HepG2 (cell line): ENCODE measurements around the gene IQCK. TPM values are rescaled to one million over a fixed set of nuclear protein-coding genes. Genes with fewer than 3 reads are reported as not detected.

ENCODE experiments used
- ATAC-seq: fragments of 200-7000 bp; cut with Tn5 transposase; 3 replicates; pipeline ENCODE4 v1.9.1; 2020; ENCODE audit warnings: mild to moderate bottlenecking, moderate library complexity
- BruUV-seq: library from RNA; stranded (reverse); fragments of 400-500 nt; replicated peaks from 2 replicates; lab custom pipeline; 2021; lab: Mats Ljungman, UMichigan
- CTCF ChIA-PET: fragments of 300-600 bp; formaldehyde crosslinking; extraction: SDS; loops from one replicate; lab custom pipeline; 2021; ENCODE audit warnings: low total read pairs, inconsistent platforms, low intra/inter-chr PET ratio; lab: Yijun Ruan, JAX
- POLR2A ChIA-PET: fragments of 350-600 bp; sonication (Branson Sonifier 250); formaldehyde crosslinking; loops from one replicate; lab custom pipeline; 2020; ENCODE audit warnings: antibody characterized with exemption, inconsistent platforms; lab: Yijun Ruan, JAX
- DNase-seq: peaks from one replicate; pipeline ENCODE4 v3.0.0-alpha.2; 2015; ENCODE audit warnings: low spot score
- FAIRE-seq: peaks from 3 replicates; lab custom pipeline; 2011; peaks lifted over from hg19 to GRCh38; lab: Jason Lieb, UNC
- H2AFZ ChIP-seq: one replicate; pipeline ENCODE4 v1.6.1; 2011; ENCODE audit warnings: low read length, inconsistent platforms
- H3K27ac ChIP-seq: fragments of 300-600 bp; 3 replicates; pipeline ENCODE4 v1.8.0; 2011; ENCODE audit warnings: mixed run types, mild to moderate bottlenecking, mixed read lengths, low read length, inconsistent platforms; ENCODE audit not compliant: insufficient read depth; ENCODE audit errors: extremely low read length
- H3K27me3 ChIP-seq, 2 experiments: fragments of 200-600 bp in 1 of 2; 2 replicates in 1 of 2; 3 replicates in 1 of 2; pipeline versions ENCODE4 v1.6.0 to v1.8.0; 2011; ENCODE audit warnings: low read length in 2 of 2, mild to moderate bottlenecking in 2 of 2, moderate library complexity in 2 of 2, inconsistent platforms in 1 of 2; ENCODE audit not compliant: insufficient read depth in 2 of 2, control insufficient read depth in 1 of 2
- H3K36me3 ChIP-seq, 2 experiments: fragments of 200-600 bp in 1 of 2; replicated peaks in 1 of 2; 2 replicates in 1 of 2; 3 replicates in 1 of 2; pipeline versions ENCODE4 v1.5.1 to v1.8.0; 2011; ENCODE audit warnings: low read length in 2 of 2, inconsistent platforms in 1 of 2; ENCODE audit not compliant: insufficient read depth in 2 of 2, control insufficient read depth in 1 of 2
- H3K4me1 ChIP-seq: 2 replicates; pipeline ENCODE4 v1.5.1; 2012; ENCODE audit warnings: low read length, inconsistent platforms; ENCODE audit not compliant: insufficient read depth
- H3K4me2 ChIP-seq: 2 replicates; pipeline ENCODE4 v1.6.0; 2011; ENCODE audit warnings: low read depth, low read length, inconsistent platforms
- H3K4me3 ChIP-seq, 3 experiments: fragments of 200-600 bp in 1 of 3; sonication (generic), shearing (Covaris generic) in 1 of 3; replicated peaks in 1 of 3; 2 replicates each; pipeline ENCODE4 v1.5.1; 2011 to 2016; ENCODE audit warnings: low read length in 3 of 3, inconsistent platforms in 2 of 3, low read depth in 2 of 3, mild to moderate bottlenecking in 2 of 3, control low read depth in 1 of 3, mixed read lengths in 1 of 3; ENCODE audit not compliant: insufficient read depth in 1 of 3
- H3K79me2 ChIP-seq: one replicate; pipeline ENCODE4 v1.6.1; 2011; ENCODE audit warnings: low read length, inconsistent platforms; ENCODE audit not compliant: insufficient read depth
- H3K9ac ChIP-seq: 2 replicates; pipeline ENCODE4 v1.6.0; 2011; ENCODE audit warnings: mild to moderate bottlenecking, low read depth, low read length, inconsistent platforms; ENCODE audit not compliant: insufficient read depth
- H3K9me3 ChIP-seq: 2 replicates; pipeline ENCODE4 v1.5.1; 2012; ENCODE audit warnings: mild to moderate bottlenecking, low read length
- H4K20me1 ChIP-seq: 2 replicates; pipeline ENCODE4 v1.6.0; 2011; ENCODE audit warnings: inconsistent platforms, mild to moderate bottlenecking, low read length, moderate library complexity; ENCODE audit not compliant: insufficient read depth
- BHLHE40 ChIP-seq: IDR thresholded peaks from 2 replicates; pipeline ENCODE4 v1.6.1; 2011; ENCODE audit warnings: low read length, improper control_type of control experiment
- CBX5 ChIP-seq: sonication (generic); formaldehyde crosslinking; IDR thresholded peaks from 2 replicates; pipeline ENCODE4 v1.4.0; 2020; ENCODE audit warnings: missing genetic modification reagents, borderline replicate concordance
- EEA1 ChIP-seq: sonication (generic); formaldehyde crosslinking; IDR thresholded peaks from 2 replicates; pipeline ENCODE4 v1.5.1; 2020; ENCODE audit warnings: mild to moderate bottlenecking, missing genetic modification reagents, borderline replicate concordance
- FOSL2 ChIP-seq: sonication (generic); formaldehyde crosslinking; IDR thresholded peaks from 2 replicates; pipeline ENCODE4 v1.4.0; 2020; ENCODE audit warnings: missing genetic modification reagents
- FOXK1 ChIP-seq: sonication (generic); formaldehyde crosslinking; IDR thresholded peaks from 2 replicates; pipeline ENCODE4 v1.4.0; 2020; ENCODE audit warnings: low read depth, missing genetic modification reagents, borderline replicate concordance
- HOXD1 ChIP-seq: sonication (generic); formaldehyde crosslinking; IDR thresholded peaks from 2 replicates; pipeline ENCODE4 v1.5.0; 2020; ENCODE audit warnings: missing genetic modification reagents
- JDP2 ChIP-seq: sonication (generic); formaldehyde crosslinking; IDR thresholded peaks from 2 replicates; pipeline ENCODE4 v1.8.1; 2022; ENCODE audit warnings: missing genetic modification reagents, borderline replicate concordance
- KDM1A ChIP-seq: IDR thresholded peaks from 2 replicates; pipeline ENCODE4 v1.6.1; 2016; ENCODE audit warnings: missing compliant biosample characterization
- SIN3B ChIP-seq: fragments of 150-350 bp; IDR thresholded peaks from 2 replicates; pipeline ENCODE4 v1.6.1; 2014; ENCODE audit warnings: low read length
- TOPORS ChIP-seq: sonication (generic); formaldehyde crosslinking; IDR thresholded peaks from 2 replicates; pipeline ENCODE4 v1.8.0; 2023; ENCODE audit warnings: mild to moderate bottlenecking, missing genetic modification reagents
- ZBTB38 ChIP-seq: sonication (generic); formaldehyde crosslinking; IDR thresholded peaks from 2 replicates; pipeline ENCODE4 v1.5.1; 2020; ENCODE audit warnings: mild to moderate bottlenecking, missing genetic modification reagents
- ZNF484 ChIP-seq: sonication (generic); formaldehyde crosslinking; IDR thresholded peaks from 2 replicates; pipeline ENCODE4 v1.5.1; 2020; ENCODE audit warnings: mild to moderate bottlenecking, low read depth, missing genetic modification reagents, borderline replicate concordance
- ZNF7 ChIP-seq: IDR thresholded peaks from 2 replicates; pipeline ENCODE4 v1.6.1; 2016; ENCODE audit warnings: missing biosample characterization, missing genetic modification reagents
- WGBS: methylation state at CpG from one replicate; pipeline ENCODE4 v1.1.6; 2017; ENCODE audit warnings: low lambda C conversion rate; 5-methylcytosine and 5-hydroxymethylcytosine counted together
- in situ Hi-C: cut with HindIII; loops from 2 replicates; pipeline ENCODE4 v1.10.0; 2017; ENCODE audit warnings: low pct_unique_long_range_greater_than_20kb; ENCODE audit not compliant: extremely low pct_ligation_motif_present
- intact Hi-C: fragments of 100-400 bp; cut with micrococcal nuclease; formaldehyde crosslinking; loops from one replicate; pipeline ENCODE4 v1.10.0; 2022; ENCODE audit not compliant: unreplicated experiment
- polyA plus RNA-seq, 8 experiments: library from polyadenylated mRNA; depleted of rRNA in 3 of 8; stranded (reverse) in 7 of 8; unstranded in 1 of 8; fragments of >200 nt; fragmentation: Illumina TruSeq in 4 of 8; extraction: Trizol in 4 of 8; gene quantifications; 2 replicates each; pipeline versions ENCODE4 v1.2.1 to v1.2.3, GENCODE V29; 2011 to 2016; ENCODE audit warnings: low read depth in 4 of 8, missing spikeins in 1 of 8, mixed read lengths in 1 of 8; ENCODE audit not compliant: insufficient read depth in 1 of 8
- total RNA-seq, 5 experiments: library from RNA; depleted of rRNA; stranded (reverse); fragments of >200 nt; fragmentation: Illumina TruSeq; extraction: Trizol; gene quantifications; 2 replicates each; pipeline ENCODE4 v1.2.3, GENCODE V29; 2016; ENCODE audit warnings: low read depth in 1 of 5
- TF ChIP-seq, protein P1 (sequence below): sonication (generic); formaldehyde crosslinking; IDR thresholded peaks from 2 replicates; pipeline ENCODE4 v1.4.0; 2020; ENCODE audit warnings: missing genetic modification reagents, mild to moderate bottlenecking, borderline replicate concordance
- TF ChIP-seq, protein P2 (sequence below): sonication (generic); formaldehyde crosslinking; IDR thresholded peaks from 2 replicates; pipeline ENCODE4 v1.4.0; 2020; ENCODE audit warnings: low read depth, missing genetic modification reagents
- TF ChIP-seq, protein P3 (sequence below): sonication (generic); formaldehyde crosslinking; IDR thresholded peaks from 2 replicates; pipeline ENCODE4 v1.4.0; 2020; ENCODE audit warnings: missing genetic modification reagents

IQCK gene
- total and polyA plus RNA-seq, 2 of the 13 experiments (the other 11 are each of a cell fraction or from before 2014, with no cell fraction given): 5.1 to 7.3 TPM

DNA sequence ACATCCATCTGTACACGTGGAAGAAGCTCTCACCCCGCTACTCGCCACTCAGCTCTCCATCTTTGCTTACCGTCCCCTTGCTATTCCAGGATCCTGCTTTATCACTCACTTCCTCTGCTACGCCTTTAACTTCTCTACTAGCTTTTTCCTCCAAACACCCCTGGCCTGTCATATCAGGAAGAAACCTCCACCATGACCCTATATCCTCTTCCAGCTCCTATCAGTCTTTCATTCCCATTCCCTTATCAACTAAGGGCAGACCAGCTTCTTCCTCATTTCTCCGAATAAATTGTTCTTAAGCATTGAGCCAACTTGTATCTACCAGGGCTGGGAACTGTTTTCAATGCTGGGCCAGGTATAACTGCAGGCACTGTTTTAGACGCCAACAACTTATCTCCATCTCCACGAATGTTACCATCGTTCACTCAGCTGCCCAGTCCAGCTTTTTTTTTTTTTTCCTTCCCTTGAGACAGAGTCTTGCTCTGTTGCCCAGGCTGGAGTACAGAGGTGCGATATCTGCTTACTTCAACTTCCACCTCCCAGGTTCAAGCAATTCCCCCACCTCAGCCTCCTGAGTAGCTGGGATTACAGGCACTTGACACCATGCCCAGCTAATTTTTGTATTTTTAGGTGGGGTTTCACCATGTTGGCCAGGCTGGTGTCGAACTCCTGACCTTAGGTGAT, 4.3 kb downstream of the IQCK start (continued):
- TF ChIP-seq TOPORS (CRISPR knock-in tag) (no peak), EEA1 (CRISPR knock-in tag) (no peak), ZBTB38 (CRISPR knock-in tag) (no peak)

DNA sequence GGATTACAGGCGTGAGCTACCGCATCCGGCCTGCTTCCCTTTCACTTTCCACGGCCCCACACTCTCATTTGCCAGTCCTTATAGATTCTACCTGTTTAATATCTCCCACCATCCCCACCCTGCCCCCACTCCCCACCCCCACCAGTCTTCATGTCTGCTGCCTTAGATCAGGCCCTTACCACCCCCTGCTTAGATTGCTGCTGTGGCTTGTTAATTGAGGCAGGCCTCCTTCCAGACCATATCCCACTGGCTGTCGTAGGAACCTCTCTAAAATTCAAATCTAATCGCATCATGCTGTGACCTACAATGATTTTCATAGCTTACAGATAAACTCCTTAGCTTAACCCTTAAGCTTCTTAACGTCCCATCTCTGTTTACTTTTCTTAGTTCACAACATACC, 4.9 kb downstream of the IQCK start:
- no peaks in the 10 kb centered on the region for H4K20me1 ChIP-seq
- TF ChIP-seq SIN3B (no peak), FOXK1 (CRISPR knock-in tag) (no peak), JDP2 (CRISPR knock-in tag) (no peak), ZNF484 (CRISPR knock-in tag) (no peak), BHLHE40 (no peak), KDM1A (CRISPR knock-in tag) (no peak), ZNF7 (CRISPR knock-in tag) (no peak), FOSL2 (no peak), CBX5 (CRISPR knock-in tag) (no peak), HOXD1 (CRISPR knock-in tag) (no peak)
- TF ChIP-seq, protein P1, sequence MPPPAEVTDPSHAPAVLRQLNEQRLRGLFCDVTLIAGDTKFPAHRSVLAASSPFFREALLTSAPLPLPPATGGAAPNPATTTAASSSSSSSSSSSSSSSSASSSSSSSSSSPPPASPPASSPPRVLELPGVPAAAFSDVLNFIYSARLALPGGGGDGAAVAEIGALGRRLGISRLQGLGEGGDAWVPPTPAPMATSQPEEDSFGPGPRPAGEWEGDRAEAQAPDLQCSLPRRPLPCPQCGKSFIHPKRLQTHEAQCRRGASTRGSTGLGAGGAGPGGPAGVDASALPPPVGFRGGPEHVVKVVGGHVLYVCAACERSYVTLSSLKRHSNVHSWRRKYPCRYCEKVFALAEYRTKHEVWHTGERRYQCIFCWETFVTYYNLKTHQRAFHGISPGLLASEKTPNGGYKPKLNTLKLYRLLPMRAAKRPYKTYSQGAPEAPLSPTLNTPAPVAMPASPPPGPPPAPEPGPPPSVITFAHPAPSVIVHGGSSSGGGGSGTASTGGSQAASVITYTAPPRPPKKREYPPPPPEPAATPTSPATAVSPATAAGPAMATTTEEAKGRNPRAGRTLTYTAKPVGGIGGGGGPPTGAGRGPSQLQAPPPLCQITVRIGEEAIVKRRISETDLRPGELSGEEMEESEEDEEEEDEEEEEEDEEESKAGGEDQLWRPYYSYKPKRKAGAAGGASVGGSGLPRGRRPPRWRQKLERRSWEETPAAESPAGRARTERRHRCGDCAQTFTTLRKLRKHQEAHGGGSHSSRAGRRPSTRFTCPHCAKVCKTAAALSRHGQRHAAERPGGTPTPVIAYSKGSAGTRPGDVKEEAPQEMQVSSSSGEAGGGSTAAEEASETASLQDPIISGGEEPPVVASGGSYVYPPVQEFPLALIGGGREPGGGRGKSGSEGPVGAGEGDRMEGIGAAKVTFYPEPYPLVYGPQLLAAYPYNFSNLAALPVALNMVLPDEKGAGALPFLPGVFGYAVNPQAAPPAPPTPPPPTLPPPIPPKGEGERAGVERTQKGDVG (CRISPR knock-in tag): no peak
- TF ChIP-seq, protein P2, sequence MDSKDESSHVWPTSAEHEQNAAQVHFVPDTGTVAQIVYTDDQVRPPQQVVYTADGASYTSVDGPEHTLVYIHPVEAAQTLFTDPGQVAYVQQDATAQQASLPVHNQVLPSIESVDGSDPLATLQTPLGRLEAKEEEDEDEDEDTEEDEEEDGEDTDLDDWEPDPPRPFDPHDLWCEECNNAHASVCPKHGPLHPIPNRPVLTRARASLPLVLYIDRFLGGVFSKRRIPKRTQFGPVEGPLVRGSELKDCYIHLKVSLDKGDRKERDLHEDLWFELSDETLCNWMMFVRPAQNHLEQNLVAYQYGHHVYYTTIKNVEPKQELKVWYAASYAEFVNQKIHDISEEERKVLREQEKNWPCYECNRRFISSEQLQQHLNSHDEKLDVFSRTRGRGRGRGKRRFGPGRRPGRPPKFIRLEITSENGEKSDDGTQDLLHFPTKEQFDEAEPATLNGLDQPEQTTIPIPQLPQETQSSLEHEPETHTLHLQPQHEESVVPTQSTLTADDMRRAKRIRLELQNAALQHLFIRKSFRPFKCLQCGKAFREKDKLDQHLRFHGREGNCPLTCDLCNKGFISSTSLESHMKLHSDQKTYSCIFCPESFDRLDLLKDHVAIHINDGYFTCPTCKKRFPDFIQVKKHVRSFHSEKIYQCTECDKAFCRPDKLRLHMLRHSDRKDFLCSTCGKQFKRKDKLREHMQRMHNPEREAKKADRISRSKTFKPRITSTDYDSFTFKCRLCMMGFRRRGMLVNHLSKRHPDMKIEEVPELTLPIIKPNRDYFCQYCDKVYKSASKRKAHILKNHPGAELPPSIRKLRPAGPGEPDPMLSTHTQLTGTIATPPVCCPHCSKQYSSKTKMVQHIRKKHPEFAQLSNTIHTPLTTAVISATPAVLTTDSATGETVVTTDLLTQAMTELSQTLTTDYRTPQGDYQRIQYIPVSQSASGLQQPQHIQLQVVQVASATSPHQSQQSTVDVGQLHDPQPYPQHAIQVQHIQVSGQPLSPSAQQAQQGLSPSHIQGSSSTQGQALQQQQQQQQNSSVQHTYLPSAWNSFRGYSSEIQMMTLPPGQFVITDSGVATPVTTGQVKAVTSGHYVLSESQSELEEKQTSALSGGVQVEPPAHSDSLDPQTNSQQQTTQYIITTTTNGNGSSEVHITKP (CRISPR knock-in tag): no peak
- TF ChIP-seq, protein P3, sequence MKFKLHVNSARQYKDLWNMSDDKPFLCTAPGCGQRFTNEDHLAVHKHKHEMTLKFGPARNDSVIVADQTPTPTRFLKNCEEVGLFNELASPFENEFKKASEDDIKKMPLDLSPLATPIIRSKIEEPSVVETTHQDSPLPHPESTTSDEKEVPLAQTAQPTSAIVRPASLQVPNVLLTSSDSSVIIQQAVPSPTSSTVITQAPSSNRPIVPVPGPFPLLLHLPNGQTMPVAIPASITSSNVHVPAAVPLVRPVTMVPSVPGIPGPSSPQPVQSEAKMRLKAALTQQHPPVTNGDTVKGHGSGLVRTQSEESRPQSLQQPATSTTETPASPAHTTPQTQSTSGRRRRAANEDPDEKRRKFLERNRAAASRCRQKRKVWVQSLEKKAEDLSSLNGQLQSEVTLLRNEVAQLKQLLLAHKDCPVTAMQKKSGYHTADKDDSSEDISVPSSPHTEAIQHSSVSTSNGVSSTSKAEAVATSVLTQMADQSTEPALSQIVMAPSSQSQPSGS: no peak

More for the DNA sequence above, 4.9 kb downstream of the IQCK start:
- H3K9me3 ChIP-seq: no peaks in the 10 kb centered on the region
- no peaks in the 10 kb centered on the region; a peak in 1 of 5 replicates for H3K27me3 ChIP-seq
- in situ Hi-C loops (no loop called here), intact Hi-C loops (no loop called here)
- no peak overlapping the region for H3K4me2 ChIP-seq
- CTCF ChIA-PET: no interaction called here
- H2AFZ ChIP-seq: no peak overlapping the region
- no peak overlapping the region for H3K9ac ChIP-seq
- H3K27ac ChIP-seq: no peak overlapping the region
- DNase-seq (no peak), ATAC-seq (no peak), FAIRE-seq (no peak)
- peaks cover 7% of the 10 kb centered on the region for H3K79me2 ChIP-seq
- 91% methylated on average over 7 of the region's 7 CpGs for WGBS
- H3K4me3 ChIP-seq: no peak overlapping the region
- POLR2A ChIA-PET: no interaction called here
- BruUV-seq: no TSS peak
- H3K4me1 ChIP-seq: peaks cover 14% of the 10 kb centered on the region
- H3K36me3 ChIP-seq: no peaks in the 10 kb centered on the region
